Spleen (tissue), 11 donors: Measurements from ENCODE around the gene CD226. TPM values are rescaled to one million over a fixed set of nuclear protein-coding genes. Genes with fewer than 3 reads are reported as not detected.

Experiments used
- DNase-seq: peaks from one replicate; pipeline ENCODE4 v3.0.0-alpha.2; 2020
- H3K27ac ChIP-seq, 8 donors: fragments of 200-600 bp; sonication (generic) in 7 of 8; 1 replicate in 4 of 8; 2 replicates in 4 of 8; pipeline versions ENCODE4 v1.5.0 to v1.8.0; 2016 to 2021; ENCODE audit warnings: inconsistent platforms in 4 of 8, mild to moderate bottlenecking in 4 of 8, moderate library complexity in 1 of 8
- H3K27me3 ChIP-seq, 7 donors: fragments of 200-600 bp; sonication (generic) in 6 of 7; replicated peaks in 1 of 7; 1 replicate in 4 of 7; 2 replicates in 3 of 7; pipeline versions ENCODE4 v1.5.0 to v1.8.0; 2016 to 2021; ENCODE audit warnings: inconsistent platforms in 3 of 7, mild to moderate bottlenecking in 1 of 7
- H3K36me3 ChIP-seq, 6 donors: fragments of 200-600 bp; sonication (generic) in 5 of 6; 1 replicate in 4 of 6; 2 replicates in 2 of 6; pipeline versions ENCODE4 v1.5.0 to v1.8.0; 2016 to 2021; ENCODE audit warnings: inconsistent platforms in 2 of 6
- H3K4me1 ChIP-seq, 6 donors: fragments of 200-600 bp; sonication (generic) in 5 of 6; 1 replicate in 3 of 6; 2 replicates in 3 of 6; pipeline versions ENCODE4 v1.5.0 to v1.8.0; 2016 to 2021; ENCODE audit warnings: inconsistent platforms in 3 of 6
- H3K4me3 ChIP-seq, 8 donors: fragments of 200-600 bp; sonication (generic) in 7 of 8; 1 replicate in 4 of 8; 2 replicates in 4 of 8; pipeline versions ENCODE4 v1.5.0 to v1.8.0; 2016 to 2021; ENCODE audit warnings: inconsistent platforms in 4 of 8, mild to moderate bottlenecking in 4 of 8, moderate library complexity in 2 of 8
- H3K9me3 ChIP-seq, 8 donors: fragments of 200-600 bp; sonication (generic) in 7 of 8; 1 replicate in 4 of 8; 2 replicates in 4 of 8; pipeline versions ENCODE4 v1.5.0 to v1.8.0; 2016 to 2021; ENCODE audit warnings: inconsistent platforms in 4 of 8
- POLR2A ChIP-seq, 3 donors: fragments of 450-650 bp; IDR thresholded peaks; one replicate each; pipeline ENCODE4 v1.5.1; 2017; ENCODE audit warnings: antibody characterized with exemption in 3 of 3, mild to moderate bottlenecking in 1 of 3
- POLR2AphosphoS5 ChIP-seq, 3 donors: sonication (generic); formaldehyde crosslinking; IDR thresholded peaks; one replicate each; pipeline ENCODE4 v1.5.1; 2017; ENCODE audit warnings: antibody characterized with exemption in 3 of 3
- WGBS, 5 donors: extraction: QIAGEN DNeasy Blood & Tissue Kit in 3 of 5; methylation state at CpG; one replicate each; pipeline versions ENCODE4 v1.1.5 to v1.1.7; 2013 to 2018; 5-methylcytosine and 5-hydroxymethylcytosine counted together
- intact Hi-C: fragments of 100-400 bp; cut with DNase I; formaldehyde crosslinking; loops from one replicate; pipeline ENCODE4 v1.15.0; 2023; ENCODE audit warnings: low total_unique reads
- polyA plus RNA-seq, 3 donors: library from polyadenylated mRNA; stranded (reverse); fragments of 200-250 nt; gene quantifications; one replicate each; pipeline ENCODE4 v1.2.1, GENCODE V29; 2013
- total RNA-seq, 7 donors: library from RNA; depleted of rRNA in 3 of 7; stranded (reverse); fragments of >200 nt in 3 of 7; fragmentation: NEBNext Ultra II Directional in 4 of 7; extraction: Animal tissue kit (Norgen Biotek cat#: 25700) in 4 of 7; gene quantifications; one replicate each; pipeline versions ENCODE4 v1.1.0 to v1.2.1, GENCODE V29; 2016 to 2021
- TF ChIP-seq, protein P1 (sequence below), 11 experiments: fragments of 200-600 bp in 7 of 11; fragments of 450-650 bp in 4 of 11; sonication (generic) in 4 of 11; IDR thresholded peaks in 8 of 11; conservative IDR thresholded peaks in 3 of 11; 1 replicate in 7 of 11; 2 replicates in 4 of 11; pipeline versions ENCODE4 v1.4.0 to v1.8.0; 2016 to 2021; ENCODE audit warnings: antibody characterized with exemption in 11 of 11, inconsistent platforms in 4 of 11, mild to moderate bottlenecking in 1 of 11
- donor health status: healthy with polysubstance abuse.
- donor health status: DM: no; HTN: no; CAD: no; lungs with moderate emphysema.
- donor health status: DM: no; HTN: no; CAD: no.
- donor health status: Bipolar disorder and iron deficiency.
- donor health status: healthy.
- donor health status: DM: no; HTN: no; CAD: no.
- donor health status: DM: yes; HTN: yes; CAD: no.

The CD226 gene
- total and polyA plus RNA-seq, 10 donors: 0.91 to 51.4 (median 31.7) TPM

DNA sequence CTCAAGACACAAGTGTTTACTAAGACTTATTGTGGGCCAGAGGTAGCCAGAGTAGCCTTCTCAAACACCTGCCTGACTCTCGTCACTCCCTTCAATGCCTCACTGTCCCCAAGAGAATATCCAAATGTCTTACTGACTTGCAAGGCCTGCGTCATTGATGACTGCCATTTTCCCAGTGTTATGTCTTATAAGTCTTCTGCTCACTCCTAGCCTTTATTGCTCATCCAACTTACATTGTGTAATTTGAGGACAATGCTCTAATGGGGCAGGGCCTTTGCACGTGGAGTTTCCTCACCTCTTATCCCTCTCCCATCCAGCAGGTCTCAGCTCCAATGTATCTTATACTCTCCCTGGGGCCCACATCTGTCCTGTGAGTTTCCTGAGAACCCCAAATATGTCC is 10.1 kb upstream of the CD226 start:
- 76 to 96% (median 92%) methylated on average over 3 of the region's 3 CpGs for WGBS, 5 donors
- Histone ChIP-seq H3K4me1 (peaks cover 9 to 55% (median 25%) of the 10 kb centered on the region in 6 donors), H3K27ac (peak overlapping the region in 7 of 8 donors; percentile 39 to 81 (median 64)), H3K36me3 (no peaks in the 10 kb centered on the region), H3K4me3 (no peak overlapping the region), H3K27me3 (no peaks in the 10 kb centered on the region), H3K9me3 (peaks cover 0 to 6% (median 0%) of the 10 kb centered on the region in 8 donors)
- DNase-seq: no peak
- TF ChIP-seq POLR2A (IDR thresholded peaks at IDR 0.05): no peak
- TF ChIP-seq POLR2AphosphoS5 (IDR thresholded peaks at IDR 0.05): no peak
- TF ChIP-seq, protein P1, sequence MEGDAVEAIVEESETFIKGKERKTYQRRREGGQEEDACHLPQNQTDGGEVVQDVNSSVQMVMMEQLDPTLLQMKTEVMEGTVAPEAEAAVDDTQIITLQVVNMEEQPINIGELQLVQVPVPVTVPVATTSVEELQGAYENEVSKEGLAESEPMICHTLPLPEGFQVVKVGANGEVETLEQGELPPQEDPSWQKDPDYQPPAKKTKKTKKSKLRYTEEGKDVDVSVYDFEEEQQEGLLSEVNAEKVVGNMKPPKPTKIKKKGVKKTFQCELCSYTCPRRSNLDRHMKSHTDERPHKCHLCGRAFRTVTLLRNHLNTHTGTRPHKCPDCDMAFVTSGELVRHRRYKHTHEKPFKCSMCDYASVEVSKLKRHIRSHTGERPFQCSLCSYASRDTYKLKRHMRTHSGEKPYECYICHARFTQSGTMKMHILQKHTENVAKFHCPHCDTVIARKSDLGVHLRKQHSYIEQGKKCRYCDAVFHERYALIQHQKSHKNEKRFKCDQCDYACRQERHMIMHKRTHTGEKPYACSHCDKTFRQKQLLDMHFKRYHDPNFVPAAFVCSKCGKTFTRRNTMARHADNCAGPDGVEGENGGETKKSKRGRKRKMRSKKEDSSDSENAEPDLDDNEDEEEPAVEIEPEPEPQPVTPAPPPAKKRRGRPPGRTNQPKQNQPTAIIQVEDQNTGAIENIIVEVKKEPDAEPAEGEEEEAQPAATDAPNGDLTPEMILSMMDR (IDR thresholded peaks at IDR 0.05 in 8 of 11, conservative IDR thresholded peaks at IDR 0.05 in 3 of 11): no peak
- intact Hi-C loops: no loop called here

DNA sequence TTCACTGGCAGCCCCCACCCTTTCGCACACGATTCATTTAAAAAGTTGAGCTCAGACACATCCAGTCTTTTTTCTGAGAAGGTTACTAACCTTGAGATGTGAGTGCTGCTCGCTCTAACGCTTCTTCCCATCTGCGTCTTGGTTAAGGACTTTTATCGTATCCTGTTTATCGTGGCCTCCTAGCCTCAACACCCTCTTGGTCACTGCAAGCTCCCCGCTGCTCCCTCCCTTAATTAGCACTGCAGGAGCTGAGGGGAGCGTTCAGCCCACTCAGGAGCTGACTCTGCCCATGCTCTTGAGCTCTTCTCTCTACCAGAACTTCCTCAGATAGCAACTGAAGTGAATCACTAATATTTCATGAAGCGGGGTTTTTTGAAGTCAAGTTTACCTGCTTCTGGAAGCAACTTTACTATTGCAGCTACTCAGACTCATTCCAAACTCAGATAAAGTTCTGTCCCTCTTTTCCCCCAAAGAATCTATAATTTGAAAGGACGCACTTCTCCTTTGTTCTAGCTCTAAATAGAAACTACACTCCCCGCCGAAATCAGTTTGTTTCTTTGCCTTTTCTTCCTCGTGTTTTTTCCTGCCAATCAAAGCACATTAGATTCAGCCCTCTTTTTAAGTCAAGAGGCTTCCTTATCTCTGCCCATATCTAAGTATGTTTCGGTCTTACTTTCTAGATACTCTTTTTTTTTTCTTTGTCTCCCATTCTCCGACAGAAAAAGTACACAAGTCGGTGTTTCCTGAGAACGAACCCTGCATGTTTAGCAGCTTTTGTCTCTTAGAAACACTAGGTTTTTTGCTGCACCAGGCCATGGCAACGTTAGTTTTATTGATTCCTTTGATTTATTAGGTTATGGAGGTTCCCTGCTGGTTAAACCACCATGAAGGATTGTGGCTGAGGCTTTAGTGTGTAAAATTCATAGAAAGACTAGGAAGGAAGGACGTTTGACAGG is 9.3 kb upstream of the CD226 start:
- Histone ChIP-seq H3K4me3 (peak overlapping the region in 7 of 8 donors; percentile 16 to 61 (median 18)), H3K4me1 (peaks cover 9 to 55% (median 25%) of the 10 kb centered on the region in 6 donors), H3K36me3 (no peaks in the 10 kb centered on the region), H3K27me3 (no peaks in the 10 kb centered on the region), H3K27ac (peak overlapping the region; percentile 39 to 81 (median 66)), H3K9me3 (peaks cover 0 to 7% (median 0%) of the 10 kb centered on the region in 8 donors)
- 42 to 56% (median 54%) methylated on average over 20 of the region's 20 CpGs for WGBS, 5 donors
- intact Hi-C loops: no loop called here
- DNase-seq: no peak
- TF ChIP-seq POLR2AphosphoS5 (IDR thresholded peaks at IDR 0.05): peak in 2 of 3 donors; percentile 24 to 36
- TF ChIP-seq, protein P1 (IDR thresholded peaks at IDR 0.05 in 8 of 11, conservative IDR thresholded peaks at IDR 0.05 in 3 of 11): no peak

DNA sequence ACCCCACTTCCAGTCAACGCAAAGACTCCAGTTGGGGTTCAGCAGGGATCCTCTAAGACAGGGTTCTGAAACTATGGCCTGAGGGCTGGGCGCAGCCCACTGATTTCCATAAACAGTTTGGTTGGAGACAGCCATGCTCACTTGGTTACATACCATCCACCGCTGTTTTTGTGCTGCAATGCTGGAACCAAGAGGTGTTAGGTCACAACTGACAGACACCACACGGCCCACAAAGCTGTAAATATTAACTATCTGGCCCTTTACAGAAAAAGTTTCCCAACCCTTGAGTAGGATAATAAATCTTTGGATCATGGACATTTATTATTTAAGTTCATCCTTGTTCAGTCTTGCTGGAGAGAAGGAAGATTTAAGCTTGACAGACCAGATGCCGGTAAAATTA is 8.4 kb upstream of the CD226 start:
- H3K36me3 ChIP-seq: no peaks in the 10 kb centered on the region
- peaks cover 0 to 7% (median 0%) of the 10 kb centered on the region in 8 donors for H3K9me3 ChIP-seq
- DNase-seq: no peak
- H3K4me1 ChIP-seq: peaks cover 9 to 55% (median 25%) of the 10 kb centered on the region in 6 donors
- intact Hi-C loops: no loop called here
- 72 to 79% (median 79%) methylated on average over 5 of the region's 5 CpGs for WGBS, 5 donors
- peak overlapping the region in 7 of 8 donors; percentile 41 to 81 (median 68) for H3K27ac ChIP-seq
- TF ChIP-seq, protein P1 (IDR thresholded peaks at IDR 0.05 in 8 of 11, conservative IDR thresholded peaks at IDR 0.05 in 3 of 11): no peak
- no peak for TF ChIP-seq POLR2AphosphoS5 (IDR thresholded peaks at IDR 0.05)
- TF ChIP-seq POLR2A (IDR thresholded peaks at IDR 0.05): no peak
- H3K27me3 ChIP-seq: no peaks in the 10 kb centered on the region
- H3K4me3 ChIP-seq: peak overlapping the region in 6 of 8 donors; percentile 17 to 61 (median 18)
